ENCODE data around the gene NPAS3.

DNA sequence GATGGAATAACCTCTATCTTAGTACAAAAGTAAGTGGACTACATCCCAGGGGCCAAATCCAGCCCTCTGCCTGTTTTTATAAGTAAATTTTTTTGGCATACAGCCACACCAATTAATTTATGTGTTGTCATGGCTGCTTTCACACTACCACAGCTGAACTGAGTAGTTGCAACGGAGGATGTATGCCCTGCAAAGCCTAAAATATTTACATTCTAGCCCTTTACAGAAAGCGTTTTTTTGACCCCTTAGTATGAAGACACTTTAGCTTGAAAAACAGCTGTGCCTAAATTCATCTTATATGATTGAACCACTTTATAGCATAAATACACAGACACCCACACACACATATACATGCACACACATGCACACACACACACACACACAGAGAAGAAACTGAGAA, 510.6 kb downstream of the NPAS3 start:
- TF ChIP-seq, protein P1, sequence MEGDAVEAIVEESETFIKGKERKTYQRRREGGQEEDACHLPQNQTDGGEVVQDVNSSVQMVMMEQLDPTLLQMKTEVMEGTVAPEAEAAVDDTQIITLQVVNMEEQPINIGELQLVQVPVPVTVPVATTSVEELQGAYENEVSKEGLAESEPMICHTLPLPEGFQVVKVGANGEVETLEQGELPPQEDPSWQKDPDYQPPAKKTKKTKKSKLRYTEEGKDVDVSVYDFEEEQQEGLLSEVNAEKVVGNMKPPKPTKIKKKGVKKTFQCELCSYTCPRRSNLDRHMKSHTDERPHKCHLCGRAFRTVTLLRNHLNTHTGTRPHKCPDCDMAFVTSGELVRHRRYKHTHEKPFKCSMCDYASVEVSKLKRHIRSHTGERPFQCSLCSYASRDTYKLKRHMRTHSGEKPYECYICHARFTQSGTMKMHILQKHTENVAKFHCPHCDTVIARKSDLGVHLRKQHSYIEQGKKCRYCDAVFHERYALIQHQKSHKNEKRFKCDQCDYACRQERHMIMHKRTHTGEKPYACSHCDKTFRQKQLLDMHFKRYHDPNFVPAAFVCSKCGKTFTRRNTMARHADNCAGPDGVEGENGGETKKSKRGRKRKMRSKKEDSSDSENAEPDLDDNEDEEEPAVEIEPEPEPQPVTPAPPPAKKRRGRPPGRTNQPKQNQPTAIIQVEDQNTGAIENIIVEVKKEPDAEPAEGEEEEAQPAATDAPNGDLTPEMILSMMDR (IDR thresholded peaks at IDR 0.05): no peak
- no peak for TF ChIP-seq POLR2A (IDR thresholded peaks at IDR 0.05)
